ENCODE measurements around the gene SH3BP2. TPM values are rescaled to one million over a fixed set of nuclear protein-coding genes. Genes with fewer than 3 reads are reported as not detected.

SH3BP2 gene
- polyA plus RNA-seq, 1 of the 3 experiments (the other 2 are of a cell fraction): 25.2 TPM

GRCh38 chr4:2786152-2786671 is 6.7 kb upstream of the SH3BP2 start:
- Histone ChIP-seq H3K27me3 (ENCODE audit: insufficient read depth) (no peaks in the 10 kb centered on the region), H3K4me3 (ENCODE audit: low read depth in 2 of 2, low read length in 1 of 2) (no peak overlapping the region), H3K79me2 (ENCODE audit: insufficient read depth) (no peaks in the 10 kb centered on the region), H3K4me2 (no peak overlapping the region), H3K9ac (no peak overlapping the region), H3K9me2 (no peaks in the 10 kb centered on the region), H2AFZ (ENCODE audit: low read depth) (no peak overlapping the region), H4K20me1 (ENCODE audit: insufficient read depth) (no peaks in the 10 kb centered on the region), H3K36me3 (replicated peaks in 1 of 2; ENCODE audit: control insufficient read depth in 1 of 2, insufficient read depth in 2 of 2, low read length in 1 of 2) (no peaks in the 10 kb centered on the region), H3K9me3 (no peaks in the 10 kb centered on the region), H3K4me1 (ENCODE audit: control insufficient read depth in 1 of 2, insufficient read depth in 2 of 2, low read depth in 1 of 2, low read length in 1 of 2) (peaks cover 0 to 17% of the 10 kb centered on the region in 2 experiments; a peak in 1 of 4 replicates), H3F3A (replicated peaks; ENCODE audit: insufficient read depth) (peaks cover 2% of the 10 kb centered on the region), H3K27ac (ENCODE audit: low read depth in 2 of 2, low read length in 1 of 2) (no peak overlapping the region)
- ChIA-PET CTCF (no interaction called here), POLR2A (no interaction called here)
- WGBS (ENCODE audit: low lambda C conversion rate): 89% methylated on average over 7 of the region's 7 CpGs
- DNase-seq: no peak
- TF ChIP-seq ZBTB33 (IDR thresholded peaks at IDR 0.05; ENCODE audit: borderline replicate concordance, low read depth) (no peak), YY1 (IDR thresholded peaks at IDR 0.05; ENCODE audit: low read depth) (no peak), MXI1 (IDR thresholded peaks at IDR 0.05; ENCODE audit: low read depth, low read length) (no peak), SMC3 (IDR thresholded peaks at IDR 0.05; ENCODE audit: low read depth, low read length) (no peak), EP300 (IDR thresholded peaks at IDR 0.05; ENCODE audit: borderline replicate concordance in 1 of 2, low read depth in 1 of 2, low read length in 1 of 2) (no peak), PBX3 (IDR thresholded peaks at IDR 0.05) (no peak), IRF3 (IDR thresholded peaks at IDR 0.05; ENCODE audit: low read depth, low read length) (no peak), GATA2 (CRISPR knock-in tag; IDR thresholded peaks at IDR 0.05) (no peak), TEAD4 (IDR thresholded peaks at IDR 0.05; ENCODE audit: borderline replicate concordance, insufficient read depth) (no peak), RXRA (IDR thresholded peaks at IDR 0.05; ENCODE audit: borderline replicate concordance, low read depth) (no peak), REST (IDR thresholded peaks at IDR 0.05; ENCODE audit: low read depth, low read length) (no peak)

Data from SK-N-SH (cell line).